ENCODE measurements around the gene ETNK1.
A peak's percentile ranks its signal among the peaks of the same experiment; 100 is the strongest.
"Not testable (repeated sequence)": the region's sequence is repeated elsewhere in the genome, so short reads cannot be mapped to it uniquely, and the experiment has no call there.

The ETNK1 gene

GRCh38 chr12:22609501-22609900, 15.5 kb upstream of the ETNK1 start:
- H3K4me3 ChIP-seq (ENCODE audit: low read depth, low read length), result no peak overlapping the region
- no peak for DNase-seq (ENCODE audit: low read depth)
- TF ChIP-seq CTCF (IDR thresholded peaks at IDR 0.05; ENCODE audit: low read depth, low read length) (no peak), MYC (IDR thresholded peaks at IDR 0.05; ENCODE audit: low read depth, low read length) (no peak), POLR2A (IDR thresholded peaks at IDR 0.05; ENCODE audit: extremely low read depth, insufficient read length) (no peak)

GRCh38 chr12:22610131-22610530, 14.8 kb upstream of the ETNK1 start:
- TF ChIP-seq MYC (IDR thresholded peaks at IDR 0.05; ENCODE audit: low read depth, low read length), result 0 out of 2 replicates have a peak, but pooled peaks have one; percentile 5
- no peak for TF ChIP-seq CTCF (IDR thresholded peaks at IDR 0.05; ENCODE audit: low read depth, low read length)
- H3K4me3 ChIP-seq (ENCODE audit: low read depth, low read length), result no peak overlapping the region
- DNase-seq (ENCODE audit: low read depth), result peak; percentile 50

- not testable (repeated sequence) for H3K4me3 ChIP-seq (ENCODE audit: low read depth, low read length); DNase-seq (ENCODE audit: low read depth)
Measured at GRCh38 chr12:22612822-22613221, 12.1 kb upstream of the ETNK1 start.

GRCh38 chr12:22615963-22616501, 8.9 kb upstream of the ETNK1 start:
- no peak for DNase-seq (ENCODE audit: low read depth)
- TF ChIP-seq POLR2A (IDR thresholded peaks at IDR 0.05; ENCODE audit: extremely low read depth, insufficient read length), result no peak
- TF ChIP-seq MYC (IDR thresholded peaks at IDR 0.05; ENCODE audit: low read depth, low read length), result no peak
- no peak overlapping the region for H3K4me3 ChIP-seq (ENCODE audit: low read depth, low read length)

GRCh38 chr12:22617630-22618029, 7.3 kb upstream of the ETNK1 start:
- no peak for DNase-seq (ENCODE audit: low read depth)
- TF ChIP-seq CTCF (IDR thresholded peaks at IDR 0.05; ENCODE audit: low read depth, low read length) (no peak), MAX (IDR thresholded peaks at IDR 0.05; ENCODE audit: low read depth, low read length) (no peak), MYC (IDR thresholded peaks at IDR 0.05; ENCODE audit: low read depth, low read length) (no peak), POLR2A (IDR thresholded peaks at IDR 0.05; ENCODE audit: extremely low read depth, insufficient read length) (no peak)
- H3K4me3 ChIP-seq (ENCODE audit: low read depth, low read length), result no peak overlapping the region

GRCh38 chr12:22624548-22624869, 462 bp upstream of the ETNK1 start:
- H3K4me3 ChIP-seq (ENCODE audit: low read depth, low read length), result peak overlapping the region; percentile 86
- no peak for DNase-seq (ENCODE audit: low read depth)
- no peak for TF ChIP-seq CTCF (IDR thresholded peaks at IDR 0.05; ENCODE audit: low read depth, low read length)
- peak; percentile 23; the same call in 1 of the 2 replicates for TF ChIP-seq MAX (IDR thresholded peaks at IDR 0.05; ENCODE audit: low read depth, low read length)
- TF ChIP-seq POLR2A (IDR thresholded peaks at IDR 0.05; ENCODE audit: extremely low read depth, insufficient read length), result no peak
- TF ChIP-seq MYC (IDR thresholded peaks at IDR 0.05; ENCODE audit: low read depth, low read length), result peak; percentile 21; the same call in 1 of the 2 replicates

GRCh38 chr12:22625762-22626294, 857 bp downstream of the ETNK1 start:
- TF ChIP-seq MYC (IDR thresholded peaks at IDR 0.05; ENCODE audit: low read depth, low read length) (0 out of 2 replicates have a peak, but pooled peaks have one; percentile 51), POLR2A (IDR thresholded peaks at IDR 0.05; ENCODE audit: extremely low read depth, insufficient read length) (no peak), MAX (IDR thresholded peaks at IDR 0.05; ENCODE audit: low read depth, low read length) (peak; percentile 47; the same call in 1 of the 2 replicates), CTCF (IDR thresholded peaks at IDR 0.05; ENCODE audit: low read depth, low read length) (no peak)
- DNase-seq (ENCODE audit: low read depth), result peak; percentile 68

More at GRCh38 chr12:22625762-22626294, 857 bp downstream of the ETNK1 start:
- peak overlapping the region; percentile 86 for H3K4me3 ChIP-seq (ENCODE audit: low read depth, low read length)

Measured in NB4 (cell line).